Right kidney (tissue), 1 donor: ENCODE data around the gene CHKB.
"Not testable (repeated sequence)": the region's sequence is repeated elsewhere in the genome, so short reads cannot be mapped to it uniquely, and the experiment has no call there.

Source experiments
- DNase-seq: peaks from one replicate; pipeline ENCODE4 v3.0.0-alpha.2; 2016

CHKB gene

DNA sequence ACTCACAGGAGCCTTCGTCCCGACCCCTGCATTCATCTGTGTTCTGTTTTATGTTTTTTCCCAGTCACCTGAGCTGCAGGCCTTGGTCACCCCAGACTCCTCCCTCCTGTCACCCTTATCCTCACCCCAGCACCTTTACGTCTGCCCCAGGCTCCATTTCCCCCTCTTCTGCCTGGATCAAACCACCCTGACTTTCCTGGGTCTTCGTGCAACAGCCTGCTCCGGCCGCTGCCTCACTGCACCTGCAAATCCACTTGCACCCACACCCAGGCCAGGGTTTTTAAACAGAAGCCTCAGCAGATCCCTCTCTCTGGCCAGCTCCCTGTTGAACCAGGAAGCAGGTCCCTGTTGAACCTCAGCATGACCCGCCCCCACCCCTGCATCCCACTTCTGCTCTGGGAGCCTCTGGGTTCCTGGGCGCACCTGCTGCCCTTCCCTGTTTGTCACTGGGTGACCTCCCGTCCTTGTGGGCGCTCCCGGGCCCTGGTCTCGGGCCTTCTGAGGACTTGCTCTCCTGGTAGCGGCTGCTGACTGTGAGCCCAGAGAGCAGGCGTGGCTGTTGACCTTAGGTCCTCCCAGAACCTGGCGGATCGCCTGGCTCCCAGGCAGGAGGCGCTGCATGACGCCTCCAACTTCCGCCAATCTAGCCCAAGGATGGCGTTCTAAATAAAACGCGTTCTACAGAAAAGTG lies 30.8 kb upstream of the CHKB start:
- no peak for DNase-seq

DNA sequence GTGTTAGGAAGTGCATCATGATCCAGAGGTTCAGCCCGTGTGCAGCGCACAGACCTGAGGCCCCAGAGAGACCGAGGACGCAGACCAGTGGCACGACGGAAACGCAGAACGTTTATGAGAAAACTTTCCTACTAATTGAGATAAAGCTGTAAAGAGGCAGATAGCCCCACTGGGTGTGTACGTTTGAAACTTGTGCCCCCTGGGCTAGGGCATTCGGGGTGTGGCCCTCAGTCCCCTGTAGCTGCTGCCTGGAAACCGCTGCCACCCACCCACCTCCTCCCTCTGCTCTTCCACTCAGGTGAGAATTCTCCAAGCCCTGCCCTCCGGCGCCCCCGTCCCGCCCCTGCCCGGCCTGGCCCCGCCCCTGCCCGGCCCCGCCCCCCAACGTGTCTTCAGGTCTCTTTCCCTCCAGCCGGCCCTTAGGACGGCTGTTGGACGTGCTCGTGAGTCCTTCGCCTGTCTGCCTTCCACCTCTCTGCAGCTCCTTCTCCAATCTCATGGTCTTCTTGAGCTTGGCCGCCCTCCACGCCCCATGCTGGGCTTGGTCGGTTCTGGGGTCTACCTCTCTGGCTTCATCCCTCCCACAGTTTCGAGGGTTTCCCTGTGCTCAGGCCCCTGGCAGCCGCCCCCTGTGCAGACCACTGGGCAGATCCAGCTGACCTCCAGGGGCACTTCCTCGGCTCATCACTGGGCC lies 30.0 kb upstream of the CHKB start:
- no peak for DNase-seq

DNA sequence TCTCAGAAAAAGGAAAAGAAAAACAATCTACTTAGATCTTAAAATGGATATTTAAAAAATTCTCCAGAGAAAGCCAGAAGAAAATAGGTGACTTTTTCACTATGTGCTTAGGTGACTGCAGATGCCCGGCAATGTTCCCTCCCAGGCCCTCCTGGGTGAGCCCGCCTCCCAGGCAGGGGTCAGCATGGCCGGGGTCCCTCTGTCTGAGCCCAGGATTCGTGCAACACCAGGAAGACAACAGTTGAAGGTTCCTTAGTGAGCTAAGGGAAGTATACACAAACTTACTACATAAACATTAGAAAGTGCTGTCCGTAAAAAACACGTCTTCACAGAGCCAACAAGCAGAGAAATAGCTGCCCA lies 29.5 kb upstream of the CHKB start:
- DNase-seq = no peak

DNA sequence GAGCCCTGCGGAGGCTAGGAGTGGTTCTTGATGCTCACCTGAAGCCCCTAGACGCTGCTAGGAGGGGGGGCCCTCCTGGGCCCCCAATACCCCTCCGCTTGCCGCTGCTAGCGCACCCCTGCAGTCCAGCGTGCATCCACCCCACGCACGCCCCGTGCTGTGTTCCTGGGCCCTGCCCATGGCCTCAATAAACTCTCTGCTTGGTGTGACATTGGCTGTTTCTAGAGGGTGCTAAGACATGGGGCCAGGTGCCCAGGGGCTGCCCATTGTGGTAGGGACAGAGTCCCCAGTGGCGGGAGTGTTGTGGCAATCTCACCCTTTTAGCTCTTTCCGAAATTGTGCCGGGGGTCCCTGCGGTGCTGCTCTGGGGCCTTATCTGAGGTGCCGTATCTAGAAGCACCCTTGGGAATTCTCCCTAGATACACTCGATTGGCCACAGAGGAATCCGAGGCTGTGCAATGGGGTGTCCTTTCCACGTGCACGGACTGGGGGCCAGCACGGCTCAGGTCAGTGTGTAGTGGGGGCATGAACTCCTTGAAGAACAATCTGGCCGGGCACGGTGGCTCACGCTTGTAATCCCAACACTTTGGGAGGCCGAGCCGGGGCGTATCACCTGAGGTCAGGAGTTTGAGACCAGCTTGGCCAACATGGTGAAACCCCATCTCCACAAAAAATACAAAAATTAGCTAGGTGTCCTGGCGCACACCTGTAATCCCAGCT lies 28.9 kb upstream of the CHKB start:
- no peak for DNase-seq

DNA sequence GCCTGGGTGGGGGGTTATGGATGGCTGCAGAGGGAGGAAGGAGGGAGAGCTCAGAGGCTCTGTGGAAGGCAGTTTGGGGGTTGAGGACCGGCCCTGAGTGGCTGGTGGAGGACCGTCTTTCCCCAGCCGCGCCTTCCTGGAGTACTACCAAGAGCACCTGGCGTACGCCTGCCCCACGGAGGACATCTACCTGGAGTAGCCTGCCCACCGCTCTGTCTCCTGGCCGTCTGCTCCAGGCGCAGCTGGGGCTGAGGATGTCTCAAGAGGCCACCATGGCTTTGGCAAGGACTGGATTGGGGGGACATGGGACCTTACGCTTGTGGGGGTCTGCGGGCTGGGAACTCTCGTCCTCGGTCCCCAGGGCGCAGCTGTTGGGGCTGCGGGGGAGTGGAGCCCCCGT lies 27.9 kb upstream of the CHKB start:
- DNase-seq = no peak

- DNase-seq = no peak
These were observed 27.4 kb upstream of the CHKB start for GRCh38 chr22:50610041-50610451.

GRCh38 chr22:50609599-50609998 lies 26.9 kb upstream of the CHKB start:
- DNase-seq = no peak

DNA sequence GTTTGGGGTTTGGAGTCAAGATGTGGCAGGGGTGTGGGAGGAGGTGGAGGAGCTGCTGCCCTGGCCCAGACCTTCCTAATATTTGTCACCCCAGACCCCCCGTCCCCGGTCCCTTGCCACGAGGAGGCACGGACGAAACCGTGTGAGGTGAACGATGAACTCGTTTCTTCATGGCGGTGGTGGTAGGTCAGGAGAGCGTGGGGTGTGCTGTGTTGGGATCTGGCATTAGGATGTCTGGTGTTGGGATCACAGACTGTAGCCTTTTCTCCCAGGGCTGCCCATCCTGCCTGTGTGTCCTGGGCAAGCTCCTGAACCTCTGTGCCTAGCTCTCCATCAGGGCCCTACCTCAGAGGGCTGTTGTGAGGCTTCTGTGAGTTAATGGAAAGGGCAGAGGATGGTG lies 26.3 kb upstream of the CHKB start:
- DNase-seq = no peak

GRCh38 chr22:50608058-50608840 lies 25.6 kb upstream of the CHKB start:
- not testable (repeated sequence) for DNase-seq

- DNase-seq = no peak
These were observed 25.0 kb upstream of the CHKB start for GRCh38 chr22:50607659-50608020.

DNA sequence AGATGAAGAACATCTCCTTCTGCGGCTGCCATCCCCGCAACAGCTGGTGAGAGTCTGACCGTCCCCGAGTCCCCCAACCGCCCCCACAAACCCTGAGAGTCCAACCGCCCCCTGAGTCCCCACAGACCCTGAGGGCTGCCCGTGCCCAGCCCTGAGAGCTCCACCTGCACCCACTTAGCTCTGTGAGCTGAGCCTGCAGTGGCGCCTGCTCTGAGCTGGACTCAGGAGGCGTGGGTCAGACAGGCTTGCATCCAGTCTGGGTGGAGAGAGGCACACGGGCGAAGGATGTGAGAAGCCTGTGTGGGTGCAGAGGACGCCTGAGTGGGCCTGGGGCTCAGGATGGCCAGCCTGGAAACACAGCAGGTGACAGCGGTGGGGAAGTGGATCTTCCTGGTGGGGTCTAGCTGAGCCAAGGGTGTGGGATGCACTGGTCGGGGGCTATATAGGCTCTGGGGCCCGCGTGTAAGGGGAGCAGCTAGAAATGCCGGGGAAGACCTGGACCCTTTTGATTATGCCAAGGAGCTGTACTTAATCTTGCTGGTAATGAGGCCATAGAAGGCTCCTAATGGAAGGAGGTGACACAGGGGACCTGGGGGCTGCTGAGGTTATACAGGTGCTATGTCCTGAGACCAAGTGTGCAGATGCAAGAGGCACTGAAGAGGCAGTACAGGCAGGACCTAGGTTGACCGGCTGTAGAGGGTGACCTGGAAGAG lies 24.5 kb upstream of the CHKB start:
- no peak for DNase-seq

GRCh38 chr22:50606165-50606945 lies 23.7 kb upstream of the CHKB start:
- DNase-seq = no peak

GRCh38 chr22:50605613-50606074 lies 23.0 kb upstream of the CHKB start:
- DNase-seq = no peak

DNA sequence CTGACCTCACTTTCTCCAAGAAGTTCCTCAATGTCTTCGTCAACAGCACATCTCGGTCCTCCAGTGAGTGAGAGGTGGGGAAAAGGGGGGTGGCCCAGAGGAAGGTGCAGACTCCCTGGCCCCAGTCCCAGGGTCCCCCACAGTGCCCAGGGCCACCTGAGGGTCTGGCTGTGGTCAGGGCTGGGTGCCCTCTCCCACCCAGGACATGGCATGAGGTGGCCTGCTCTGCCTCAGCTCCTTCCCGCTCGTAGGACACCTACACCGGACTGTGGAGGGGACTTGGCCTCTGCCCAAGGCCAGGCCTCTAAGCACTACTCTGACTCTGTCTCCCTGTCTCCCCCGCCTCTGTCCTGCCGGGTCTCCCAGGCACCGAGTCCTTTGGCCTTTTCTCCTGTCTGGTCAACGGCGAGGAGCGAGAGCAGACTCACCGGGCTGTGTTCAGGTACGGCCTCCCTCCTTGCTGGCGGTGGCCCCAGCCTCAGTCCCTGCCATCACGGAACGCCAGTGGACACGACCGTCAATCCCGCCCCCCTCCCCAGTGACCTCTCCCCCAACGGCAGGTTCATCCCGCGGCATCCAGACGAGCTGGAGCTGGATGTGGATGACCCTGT lies 22.5 kb upstream of the CHKB start:
- no peak for DNase-seq

DNA sequence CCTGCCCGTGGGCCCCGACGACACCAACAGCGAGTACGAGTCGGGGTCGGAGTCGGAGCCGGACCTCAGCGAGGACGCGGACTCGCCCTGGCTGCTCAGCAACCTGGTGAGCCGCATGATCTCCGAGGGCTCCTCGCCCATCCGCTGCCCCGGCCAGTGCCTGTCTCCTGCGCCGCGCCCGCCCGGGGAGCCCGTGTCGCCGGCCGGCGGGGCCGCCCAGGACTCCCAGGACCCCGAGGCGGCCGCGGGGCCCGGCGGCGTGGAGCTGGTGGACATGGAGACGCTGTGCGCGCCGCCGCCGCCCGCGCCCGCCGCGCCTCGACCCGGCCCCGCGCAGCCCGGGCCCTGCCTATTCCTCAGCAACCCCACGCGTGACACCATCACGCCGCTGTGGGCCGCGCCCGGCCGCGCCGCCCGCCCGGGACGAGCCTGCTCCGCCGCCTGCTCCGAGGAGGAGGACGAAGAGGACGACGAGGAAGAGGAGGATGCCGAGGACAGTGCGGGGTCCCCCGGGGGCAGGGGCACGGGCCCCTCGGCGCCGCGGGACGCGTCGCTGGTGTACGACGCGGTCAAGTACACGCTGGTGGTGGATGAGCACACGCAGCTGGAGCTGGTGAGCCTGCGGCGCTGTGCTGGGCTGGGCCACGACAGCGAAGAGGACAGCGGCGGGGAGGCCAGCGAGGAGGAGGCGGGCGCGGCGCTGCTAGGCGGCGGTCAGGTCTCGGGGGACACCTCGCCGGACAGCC lies 21.8 kb upstream of the CHKB start:
- no peak for DNase-seq

- DNase-seq = no peak
These were observed 21.0 kb upstream of the CHKB start for GRCh38 chr22:50603511-50604255.

- DNase-seq = no peak
These were observed 19.7 kb upstream of the CHKB start for GRCh38 chr22:50602338-50602700.

DNA sequence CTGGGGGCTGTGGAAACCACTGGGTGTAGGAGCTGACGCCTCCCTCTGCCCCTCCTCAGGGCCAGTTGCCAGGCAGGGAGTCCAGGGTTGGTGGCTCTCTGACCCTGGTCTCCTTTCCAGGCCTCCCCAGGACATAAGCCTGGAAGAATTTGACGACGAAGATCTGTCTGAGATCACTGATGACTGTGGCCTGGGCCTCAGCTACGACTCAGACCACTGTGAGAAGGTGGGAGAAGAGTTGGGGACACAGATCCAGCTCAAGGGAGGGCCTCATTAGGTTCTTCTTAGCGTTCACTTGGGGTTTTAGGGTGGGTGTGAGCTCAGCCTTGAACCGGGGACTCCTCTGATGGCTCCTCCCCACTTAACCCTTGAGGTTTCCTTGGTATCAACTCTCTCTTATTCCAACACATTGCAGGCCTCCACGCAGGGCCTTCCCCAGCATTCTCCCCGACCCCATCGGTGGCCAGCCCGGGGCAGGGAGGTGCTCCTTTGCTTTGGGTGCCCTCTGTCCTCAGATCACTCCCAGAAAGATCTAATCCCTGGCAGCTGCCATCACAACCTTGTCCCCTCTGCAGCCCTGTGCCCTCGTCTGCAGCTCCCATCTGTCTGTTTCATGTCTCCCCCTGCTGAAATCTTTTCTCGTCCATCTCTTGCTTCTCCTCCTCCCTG lies 19.2 kb upstream of the CHKB start:
- no peak for DNase-seq
